PC-9 (cell line): Measurements from ENCODE around the gene NAA20. TPM values are rescaled to one million over a fixed set of nuclear protein-coding genes. Genes with fewer than 3 reads are reported as not detected.

ENCODE experiments used
- BruUV-seq: library from RNA; stranded (reverse); fragments of 400-500 nt; replicated peaks from 2 replicates; lab custom pipeline; 2021; lab: Mats Ljungman, UMichigan
- CTCF ChIA-PET: fragments of 300-600 bp; sonication (Branson Sonifier 250); formaldehyde crosslinking; loops from one replicate; lab custom pipeline; 2022; ENCODE audit warnings: antibody characterized with exemption; lab: Charles Lee
- POLR2A ChIA-PET: fragments of 300-600 bp; sonication (Branson Sonifier 250); formaldehyde crosslinking; loops from one replicate; lab custom pipeline; 2022; ENCODE audit warnings: antibody characterized with exemption; ENCODE audit not compliant: unreplicated experiment; lab: Charles Lee
- DNase-seq, 2 experiments: peaks; one replicate each; pipeline versions ENCODE4 v3.0.0 to v3.0.0-alpha.2; 2015 to 2022; ENCODE audit warnings: mixed read lengths in 1 of 2
- H2AFZ ChIP-seq: fragments of 200-600 bp; sonication (generic); 2 replicates; pipeline ENCODE4 v1.8.1; 2017; ENCODE audit warnings: antibody characterized with exemption
- H3F3A ChIP-seq: fragments of 200-600 bp; sonication (generic); 2 replicates; pipeline ENCODE4 v1.8.1; 2017; ENCODE audit warnings: antibody characterized with exemption, mild to moderate bottlenecking, low read depth; ENCODE audit not compliant: insufficient read depth
- H3K27ac ChIP-seq: fragments of 200-600 bp; sonication (generic); 2 replicates; pipeline ENCODE4 v1.6.1; 2016; ENCODE audit warnings: mixed run types
- H3K27me3 ChIP-seq: fragments of 200-600 bp; sonication (generic); 2 replicates; pipeline ENCODE4 v1.6.1; 2016; ENCODE audit warnings: low read depth, mixed run types; ENCODE audit not compliant: insufficient read depth
- H3K36me3 ChIP-seq: fragments of 200-600 bp; sonication (generic); 2 replicates; pipeline ENCODE4 v1.6.1; 2016; ENCODE audit warnings: low read depth, mixed run types
- H3K4me1 ChIP-seq: fragments of 200-600 bp; sonication (generic); replicated peaks from 2 replicates; pipeline ENCODE4 v1.6.1; 2016; ENCODE audit warnings: mixed run types; ENCODE audit not compliant: insufficient read depth
- H3K4me2 ChIP-seq: fragments of 200-600 bp; sonication (generic); 2 replicates; pipeline ENCODE4 v1.6.1; 2017; ENCODE audit warnings: mixed run types
- H3K4me3 ChIP-seq: fragments of 200-600 bp; sonication (generic); 2 replicates; pipeline ENCODE4 v1.6.1; 2016; ENCODE audit warnings: mixed run types
- H3K79me2 ChIP-seq: fragments of 200-600 bp; sonication (generic); 2 replicates; pipeline ENCODE4 v1.6.1; 2017; ENCODE audit warnings: low read depth, mixed run types
- H3K9me2 ChIP-seq: fragments of 200-600 bp; sonication (generic); 2 replicates; pipeline ENCODE4 v1.8.1; 2017; ENCODE audit warnings: mild to moderate bottlenecking; ENCODE audit not compliant: insufficient read depth
- H3K9me3 ChIP-seq: fragments of 200-600 bp; sonication (generic); 2 replicates; pipeline ENCODE4 v1.8.1; 2016; ENCODE audit warnings: low read depth; ENCODE audit not compliant: insufficient read depth
- H4K20me1 ChIP-seq: fragments of 200-600 bp; sonication (generic); 2 replicates; pipeline ENCODE4 v1.8.1; 2017; ENCODE audit not compliant: insufficient read depth
- CTCF ChIP-seq: fragments of 200-600 bp; sonication (generic); conservative IDR thresholded peaks from 2 replicates; pipeline ENCODE4 v1.6.1; 2017; ENCODE audit warnings: mixed run types, antibody characterized with exemption, mild to moderate bottlenecking, moderate library complexity
- EZH2 ChIP-seq: fragments of 200-600 bp; sonication (generic); IDR thresholded peaks from 2 replicates; pipeline ENCODE4 v1.8.0; 2017; ENCODE audit warnings: antibody characterized with exemption, low read depth
- intact Hi-C: fragments of 100-400 bp; cut with micrococcal nuclease; formaldehyde crosslinking; loops from one replicate; pipeline ENCODE4 v1.10.0; 2022; ENCODE audit not compliant: unreplicated experiment
- total RNA-seq: library from RNA; stranded (reverse); gene quantifications from 2 replicates; pipeline ENCODE4 v1.2.3, GENCODE V29; 2021

The NAA20 gene
- total RNA-seq, 1 experiment from 2014 or later: 167 TPM

DNA sequence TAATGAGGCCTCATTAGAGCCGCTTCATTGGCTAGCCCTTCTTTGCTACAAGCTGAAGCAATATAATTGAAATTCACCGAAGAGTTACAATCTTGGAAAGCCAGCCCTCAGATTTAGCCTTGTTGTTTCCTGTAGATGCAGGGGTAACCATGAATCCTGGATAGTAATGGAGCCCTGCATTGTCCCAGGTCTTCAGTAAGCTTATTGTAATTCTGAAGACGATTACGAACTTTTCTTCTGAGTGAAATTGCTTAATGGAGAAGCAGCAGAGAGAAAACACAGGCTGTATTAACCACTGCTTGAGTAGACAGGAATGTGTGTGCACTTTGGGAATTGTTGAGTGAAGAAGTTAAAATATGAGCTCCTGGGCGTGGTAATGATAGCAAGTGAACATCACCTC lies 26.3 kb upstream of the NAA20 start:
- CTCF ChIA-PET: interaction anchor here (0.6 to 0.7 kb wide), 2 partner anchors 21 to 26 kb away, joined by 3 to 4 read pairs; no protein-coding TSS in a partner anchor
- Histone ChIP-seq H3K9me2 (no peaks in the 10 kb centered on the region), H2AFZ (no peak overlapping the region), H3K4me1 (peaks cover 54% of the 10 kb centered on the region), H3F3A (peaks cover 48% of the 10 kb centered on the region), H3K36me3 (peaks cover 11% of the 10 kb centered on the region; the same call in 1 of the 2 replicates), H3K4me3 (no peak overlapping the region), H3K27me3 (no peaks in the 10 kb centered on the region), H3K9me3 (no peaks in the 10 kb centered on the region), H3K4me2 (peak overlapping the region; percentile 91), H4K20me1 (no peaks in the 10 kb centered on the region), H3K79me2 (peaks cover 80% of the 10 kb centered on the region), H3K27ac (peak overlapping the region; percentile 100)
- POLR2A ChIA-PET: interaction anchor here (0.5 to 1.0 kb wide), 4 partner anchors 14 to 310 kb away, joined by 3 to 8 read pairs (median 4); no protein-coding TSS in a partner anchor
- TF ChIP-seq CTCF (no peak), EZH2 (no peak)
- no TSS peak for BruUV-seq
- intact Hi-C loops: no loop called here
- peak in 1 of 2 experiments; percentile 67 for DNase-seq

DNA sequence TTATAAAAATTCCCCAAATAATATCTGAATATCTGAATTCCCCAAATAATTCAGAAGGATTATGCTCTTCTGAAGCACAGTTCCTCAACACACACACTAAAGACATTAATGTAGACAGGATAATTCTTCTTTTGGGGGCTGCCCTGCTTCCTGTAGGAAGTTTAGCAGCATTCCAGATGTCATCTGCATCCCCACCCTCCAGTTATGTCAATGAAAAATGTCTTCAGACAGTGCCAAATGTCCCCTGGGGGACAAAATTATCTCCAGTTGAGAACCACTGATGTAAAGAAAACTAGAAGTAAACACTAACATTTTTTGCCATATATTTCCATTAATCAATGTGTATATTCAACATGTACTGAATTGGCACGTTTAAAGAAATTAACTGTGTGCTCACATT lies 25.9 kb upstream of the NAA20 start:
- no peaks in the 10 kb centered on the region for H3K9me2 ChIP-seq
- peak overlapping the region; percentile 100 for H3K27ac ChIP-seq
- peak overlapping the region; percentile 91 for H3K4me2 ChIP-seq
- no peak overlapping the region for H3K4me3 ChIP-seq
- no peaks in the 10 kb centered on the region for H3K27me3 ChIP-seq
- peaks cover 54% of the 10 kb centered on the region for H3K4me1 ChIP-seq
- H3K79me2 ChIP-seq: peaks cover 80% of the 10 kb centered on the region
- H3F3A ChIP-seq: peaks cover 47% of the 10 kb centered on the region
- no peak for DNase-seq
- H4K20me1 ChIP-seq: no peaks in the 10 kb centered on the region
- H3K9me3 ChIP-seq: no peaks in the 10 kb centered on the region
- TF ChIP-seq EZH2 (no peak), CTCF (no peak)
- intact Hi-C loops: no loop called here
- ChIA-PET POLR2A (interaction anchor here (0.5 to 1.0 kb wide), 4 partner anchors 14 to 311 kb away, joined by 3 to 8 read pairs (median 4); no protein-coding TSS in a partner anchor), CTCF (interaction anchor here (0.6 kb wide), 1 partner anchor 25 kb away, joined by 4 read pairs; no protein-coding TSS in a partner anchor)
- no TSS peak for BruUV-seq
- no peak overlapping the region for H2AFZ ChIP-seq
- H3K36me3 ChIP-seq: peaks cover 8% of the 10 kb centered on the region; the same call in 1 of the 2 replicates

GRCh38 chr20:19991854-19992253 lies 25.3 kb upstream of the NAA20 start:
- peak overlapping the region; percentile 91 for H3K4me2 ChIP-seq
- no peak for DNase-seq
- H3K4me3 ChIP-seq: no peak overlapping the region; the same call in 1 of the 2 replicates
- peaks cover 80% of the 10 kb centered on the region for H3K79me2 ChIP-seq
- H3K36me3 ChIP-seq: peaks cover 5% of the 10 kb centered on the region; the same call in 1 of the 2 replicates
- peaks cover 47% of the 10 kb centered on the region for H3F3A ChIP-seq
- H3K27me3 ChIP-seq: no peaks in the 10 kb centered on the region
- ChIA-PET CTCF (interaction anchor here (1.4 kb wide), 1 partner anchor 17 kb away, joined by 9 read pairs; no protein-coding TSS in a partner anchor), POLR2A (no interaction called here)
- intact Hi-C loops: loop anchor here (2.0 kb wide), 3 partner anchors 27 to 233 kb away; partner anchors contain the start of gene RIN2
- no peaks in the 10 kb centered on the region for H3K9me3 ChIP-seq
- peaks cover 54% of the 10 kb centered on the region for H3K4me1 ChIP-seq
- H4K20me1 ChIP-seq: no peaks in the 10 kb centered on the region
- BruUV-seq: no TSS peak
- TF ChIP-seq CTCF: no peak
- TF ChIP-seq EZH2: no peak
- no peak overlapping the region for H2AFZ ChIP-seq
- H3K9me2 ChIP-seq: no peaks in the 10 kb centered on the region
- peak overlapping the region; percentile 100 for H3K27ac ChIP-seq
